Nephron (organoid): ENCODE results near the gene VPREB3.
A peak's percentile ranks its signal among the peaks of the same experiment; 100 is the strongest.

Source experiments
- H3K27ac Mint-ChIP-seq, 3 experiments: 2 replicates each; pipeline ENCODE4 v1.8.0; 2020; ENCODE audit warnings: mixed read lengths in 3 of 3, mild to moderate bottlenecking in 2 of 3, moderate library complexity in 1 of 3
- H3K27me3 Mint-ChIP-seq: 2 replicates; pipeline ENCODE4 v1.8.0; 2021; ENCODE audit warnings: low read depth, mild to moderate bottlenecking, moderate library complexity, mixed read lengths
- H3K36me3 Mint-ChIP-seq: 2 replicates; pipeline ENCODE4 v1.8.0; 2020; ENCODE audit warnings: low read depth, mixed read lengths
- H3K4me1 Mint-ChIP-seq: 2 replicates; pipeline ENCODE4 v1.8.0; 2020; ENCODE audit warnings: mixed read lengths
- H3K4me3 Mint-ChIP-seq, 3 experiments: 2 replicates each; pipeline ENCODE4 v1.8.0; 2020; ENCODE audit warnings: mild to moderate bottlenecking in 3 of 3, mixed read lengths in 3 of 3, moderate library complexity in 2 of 3
- H3K9me3 Mint-ChIP-seq: 2 replicates; pipeline ENCODE4 v1.8.0; 2020; ENCODE audit warnings: mixed read lengths
- TF ChIP-seq, protein P1 (sequence below), 3 experiments: fragments of 200-600 bp; sonication (generic); IDR thresholded peaks; one replicate each; pipeline ENCODE4 v1.5.0; 2021; ENCODE audit warnings: antibody characterized with exemption in 3 of 3; ENCODE audit not compliant: unreplicated experiment in 3 of 3

VPREB3 gene

GRCh38 chr22:23764899-23765881, 11.0 kb upstream of the VPREB3 start:
- Mint-ChIP-seq H3K4me3 (peak overlapping the region; percentile 56 to 60 (median 57)), H3K36me3 (no peaks in the 10 kb centered on the region)

GRCh38 chr22:23763954-23764353, 9.7 kb upstream of the VPREB3 start:
- H3K4me1 Mint-ChIP-seq, result peaks cover 21% of the 10 kb centered on the region

More at GRCh38 chr22:23764899-23765881, 11.0 kb upstream of the VPREB3 start:
- Mint-ChIP-seq H3K27me3 (no peaks in the 10 kb centered on the region), H3K4me1 (peaks cover 29% of the 10 kb centered on the region), H3K9me3 (no peaks in the 10 kb centered on the region), H3K27ac (no peak overlapping the region)
- TF ChIP-seq, protein P1, sequence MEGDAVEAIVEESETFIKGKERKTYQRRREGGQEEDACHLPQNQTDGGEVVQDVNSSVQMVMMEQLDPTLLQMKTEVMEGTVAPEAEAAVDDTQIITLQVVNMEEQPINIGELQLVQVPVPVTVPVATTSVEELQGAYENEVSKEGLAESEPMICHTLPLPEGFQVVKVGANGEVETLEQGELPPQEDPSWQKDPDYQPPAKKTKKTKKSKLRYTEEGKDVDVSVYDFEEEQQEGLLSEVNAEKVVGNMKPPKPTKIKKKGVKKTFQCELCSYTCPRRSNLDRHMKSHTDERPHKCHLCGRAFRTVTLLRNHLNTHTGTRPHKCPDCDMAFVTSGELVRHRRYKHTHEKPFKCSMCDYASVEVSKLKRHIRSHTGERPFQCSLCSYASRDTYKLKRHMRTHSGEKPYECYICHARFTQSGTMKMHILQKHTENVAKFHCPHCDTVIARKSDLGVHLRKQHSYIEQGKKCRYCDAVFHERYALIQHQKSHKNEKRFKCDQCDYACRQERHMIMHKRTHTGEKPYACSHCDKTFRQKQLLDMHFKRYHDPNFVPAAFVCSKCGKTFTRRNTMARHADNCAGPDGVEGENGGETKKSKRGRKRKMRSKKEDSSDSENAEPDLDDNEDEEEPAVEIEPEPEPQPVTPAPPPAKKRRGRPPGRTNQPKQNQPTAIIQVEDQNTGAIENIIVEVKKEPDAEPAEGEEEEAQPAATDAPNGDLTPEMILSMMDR (IDR thresholded peaks at IDR 0.05; ENCODE audit: unreplicated experiment in 3 of 3), result no peak

DNA sequence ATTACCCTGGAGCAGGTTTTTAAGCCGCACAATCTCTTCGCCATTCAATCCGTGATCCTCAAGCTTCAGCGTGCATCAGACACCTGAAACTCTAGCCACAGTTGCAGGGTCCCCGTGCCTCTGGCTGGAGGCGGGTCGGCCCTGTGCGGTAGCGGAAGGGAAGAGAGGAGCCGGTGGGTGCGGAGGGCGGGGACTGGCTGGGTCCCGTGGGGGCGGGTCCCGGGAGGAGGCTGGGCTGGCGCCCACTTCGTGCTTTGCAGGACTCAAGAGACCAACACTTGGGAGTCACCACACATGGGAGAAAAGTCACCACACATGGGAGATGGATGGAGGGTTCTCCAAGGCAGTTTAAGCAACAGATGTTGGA, 9.3 kb upstream of the VPREB3 start:
- H3K4me3 Mint-ChIP-seq, result peak overlapping the region in 2 of 3 experiments; percentile 67 to 73
- TF ChIP-seq, protein P1 (IDR thresholded peaks at IDR 0.05; ENCODE audit: unreplicated experiment in 3 of 3), result no peak

More at GRCh38 chr22:23763954-23764353, 9.7 kb upstream of the VPREB3 start:
- Mint-ChIP-seq H3K36me3 (no peaks in the 10 kb centered on the region), H3K27ac (peak overlapping the region; percentile 33 to 70 (median 39)), H3K9me3 (no peaks in the 10 kb centered on the region), H3K27me3 (no peaks in the 10 kb centered on the region), H3K4me3 (peak overlapping the region in 2 of 3 experiments; percentile 67 to 73)
- TF ChIP-seq, protein P1 (IDR thresholded peaks at IDR 0.05; ENCODE audit: unreplicated experiment in 3 of 3), result no peak

DNA sequence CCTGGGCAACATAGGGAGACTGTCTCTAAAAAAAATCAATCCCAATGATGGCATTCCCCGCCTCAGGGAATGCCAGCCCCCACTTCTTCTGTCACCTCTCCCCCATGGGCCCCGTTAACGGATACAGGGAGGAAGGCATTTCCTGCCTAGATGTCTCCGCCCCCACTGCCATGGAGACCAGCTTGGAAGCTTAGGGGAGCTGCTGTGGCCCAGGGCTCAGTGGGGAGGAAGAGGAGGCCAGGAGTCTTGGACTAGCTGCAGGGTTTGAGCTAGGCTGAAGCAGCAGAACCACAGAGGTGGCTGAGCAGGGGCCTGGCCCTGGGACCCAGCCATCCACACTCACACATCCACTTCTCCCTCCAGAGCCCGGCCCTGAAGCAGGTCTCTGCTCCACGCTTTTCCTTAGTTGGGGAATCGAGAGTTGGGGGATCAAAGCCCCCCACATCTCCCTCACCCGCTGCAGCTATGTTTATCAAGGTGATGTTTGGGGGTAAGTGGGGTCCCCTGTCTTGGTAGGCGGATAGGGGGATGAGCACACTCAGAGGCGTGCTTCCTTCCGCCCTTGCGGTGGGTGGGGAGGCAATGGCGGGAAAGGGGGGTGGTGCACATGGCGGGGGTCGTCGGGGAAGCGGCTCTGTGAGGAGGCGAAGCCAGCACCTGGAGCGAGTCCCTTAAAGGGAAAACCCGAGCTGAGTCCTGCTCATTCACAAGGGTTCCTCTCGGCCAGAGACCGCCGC, 8.8 kb upstream of the VPREB3 start, which contains the start of gene C22orf15:
C22orf15 (plus strand) TSS at position 149 of the 737 bp plus-strand sequence; CDS start at position 466, 317 bp downstream.
- Mint-ChIP-seq H3K36me3 (no peaks in the 10 kb centered on the region), H3K9me3 (no peaks in the 10 kb centered on the region), H3K4me1 (peaks cover 21% of the 10 kb centered on the region), H3K27ac (peak within 1 kb of the TSS; percentile 33 to 81 (median 70)), H3K4me3 (peak within 1 kb of the TSS; percentile 33 to 73 (median 67)), H3K27me3 (no peaks in the 10 kb centered on the region)
- TF ChIP-seq, protein P1 (IDR thresholded peaks at IDR 0.05; ENCODE audit: unreplicated experiment in 3 of 3), result no peak

More for the DNA sequence above, 9.3 kb upstream of the VPREB3 start:
- H3K36me3 Mint-ChIP-seq, result no peaks in the 10 kb centered on the region
- peak overlapping the region; percentile 33 to 70 (median 39) for H3K27ac Mint-ChIP-seq
- H3K9me3 Mint-ChIP-seq, result no peaks in the 10 kb centered on the region
- H3K27me3 Mint-ChIP-seq, result no peaks in the 10 kb centered on the region
- peaks cover 21% of the 10 kb centered on the region for H3K4me1 Mint-ChIP-seq

- Mint-ChIP-seq H3K27me3 (no peaks in the 10 kb centered on the region), H3K27ac (peak overlapping the region in 1 of 3 experiments; percentile 8), H3K4me1 (peaks cover 19% of the 10 kb centered on the region), H3K9me3 (no peaks in the 10 kb centered on the region), H3K4me3 (no peak overlapping the region), H3K36me3 (no peaks in the 10 kb centered on the region)
- TF ChIP-seq, protein P1 (IDR thresholded peaks at IDR 0.05; ENCODE audit: unreplicated experiment in 3 of 3), result no peak
Observed at GRCh38 chr22:23760056-23760455, 5.8 kb upstream of the VPREB3 start.
